H1 (cell line): Measurements from ENCODE around the gene TUBGCP5. TPM values are rescaled to one million over a fixed set of nuclear protein-coding genes. Genes with fewer than 3 reads are reported as not detected.
A peak's percentile ranks its signal among the peaks of the same experiment; 100 is the strongest.

Experiments
- NANOG ChIP-seq: IDR thresholded peaks from 2 replicates; pipeline ENCODE4 v1.6.1; 2011; ENCODE audit warnings: low read length, low read depth, mild to moderate bottlenecking, inconsistent platforms; ENCODE audit not compliant: insufficient read depth, poor library complexity, severe bottlenecking
- SP1 ChIP-seq: IDR thresholded peaks from 2 replicates; pipeline ENCODE4 v1.6.1; 2011; ENCODE audit warnings: low read depth, low read length
- TEAD4 ChIP-seq: IDR thresholded peaks from 2 replicates; pipeline ENCODE4 v1.6.1; 2012; ENCODE audit warnings: low read depth, low read length, inconsistent platforms, mixed read lengths
- YY1 ChIP-seq: IDR thresholded peaks from 2 replicates; pipeline ENCODE4 v1.6.1; 2011; ENCODE audit warnings: low read depth, mild to moderate bottlenecking, low read length
- polyA plus RNA-seq, 7 experiments: library from polyadenylated mRNA; depleted of rRNA in 3 of 7; stranded (reverse) in 5 of 7; unstranded in 2 of 7; fragments of >200 nt in 5 of 7; fragments of 200-250 nt in 2 of 7; gene quantifications; 1 replicate in 5 of 7; 2 replicates in 1 of 7; 4 replicates in 1 of 7; pipeline versions ENCODE4 v1.2.1 to v1.2.3, GENCODE V29; 2011 to 2013; ENCODE audit warnings: missing spikeins in 2 of 7, mixed read lengths in 2 of 7
- total RNA-seq: library from RNA; stranded (reverse); fragmentation: NEBNext Ultra II Directional; extraction: Animal tissue kit (Norgen Biotek cat#: 25700); gene quantifications from 2 replicates; pipeline ENCODE4 v1.2.1, GENCODE V29; 2021
- TF ChIP-seq, protein P1 (sequence below): IDR thresholded peaks from 2 replicates; pipeline ENCODE4 v1.6.1; 2012; ENCODE audit warnings: inconsistent platforms
- TF ChIP-seq, protein P2 (sequence below): fragments of 300-600 bp; sonication (generic); IDR thresholded peaks from 2 replicates; pipeline ENCODE4 v1.7.1; 2012; ENCODE audit warnings: low read length, moderate library complexity, mild to moderate bottlenecking, inconsistent platforms; ENCODE audit not compliant: insufficient replicate concordance
- TF ChIP-seq, protein P3 (sequence below): IDR thresholded peaks from 2 replicates; pipeline ENCODE4 v1.6.1; 2011; ENCODE audit warnings: low read depth, mild to moderate bottlenecking, low read length; ENCODE audit not compliant: insufficient read depth

Gene TUBGCP5
- total and polyA plus RNA-seq, 2 of the 8 experiments (the other 6 are each of a cell fraction or from before 2014, with no cell fraction given) = 6.3 to 12.5 TPM

DNA sequence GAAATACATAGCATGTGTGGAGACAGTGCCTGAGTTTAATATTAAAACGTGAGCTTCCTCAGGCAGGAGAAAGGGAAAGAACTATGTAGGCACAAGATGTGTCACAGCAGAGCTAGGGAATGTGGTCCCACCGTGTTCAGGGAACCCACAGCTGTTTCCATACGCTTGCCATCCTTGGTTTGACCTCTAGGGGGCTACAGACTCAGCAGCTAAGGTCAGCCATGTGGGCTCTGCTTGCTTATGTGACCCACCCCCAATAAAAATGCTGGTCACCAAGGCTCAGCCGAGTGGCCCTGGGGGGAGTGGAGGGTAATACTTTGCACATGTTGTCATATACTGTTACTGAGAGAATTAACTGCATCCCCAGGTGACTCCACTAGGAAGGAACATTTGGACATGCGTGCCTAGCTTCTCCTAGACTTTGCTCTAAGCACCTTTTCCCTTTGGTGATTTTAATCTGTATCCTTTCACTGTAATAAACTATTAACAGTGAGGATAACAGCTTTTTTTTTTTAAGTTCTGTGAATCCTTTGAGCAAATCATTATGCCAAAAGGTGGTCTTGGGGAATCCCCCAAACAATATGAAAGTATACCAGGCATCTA is 3.3 kb downstream of the TUBGCP5 start (continued):
- TF ChIP-seq YY1 (peak; percentile 49; the same call in 1 of the 2 replicates), SP1 (no peak), NANOG (no peak), TEAD4 (no peak)
- TF ChIP-seq, protein P1, sequence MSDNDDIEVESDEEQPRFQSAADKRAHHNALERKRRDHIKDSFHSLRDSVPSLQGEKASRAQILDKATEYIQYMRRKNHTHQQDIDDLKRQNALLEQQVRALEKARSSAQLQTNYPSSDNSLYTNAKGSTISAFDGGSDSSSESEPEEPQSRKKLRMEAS = 0 out of 2 replicates have a peak, but pooled peaks have one; percentile 12
- TF ChIP-seq, protein P2, sequence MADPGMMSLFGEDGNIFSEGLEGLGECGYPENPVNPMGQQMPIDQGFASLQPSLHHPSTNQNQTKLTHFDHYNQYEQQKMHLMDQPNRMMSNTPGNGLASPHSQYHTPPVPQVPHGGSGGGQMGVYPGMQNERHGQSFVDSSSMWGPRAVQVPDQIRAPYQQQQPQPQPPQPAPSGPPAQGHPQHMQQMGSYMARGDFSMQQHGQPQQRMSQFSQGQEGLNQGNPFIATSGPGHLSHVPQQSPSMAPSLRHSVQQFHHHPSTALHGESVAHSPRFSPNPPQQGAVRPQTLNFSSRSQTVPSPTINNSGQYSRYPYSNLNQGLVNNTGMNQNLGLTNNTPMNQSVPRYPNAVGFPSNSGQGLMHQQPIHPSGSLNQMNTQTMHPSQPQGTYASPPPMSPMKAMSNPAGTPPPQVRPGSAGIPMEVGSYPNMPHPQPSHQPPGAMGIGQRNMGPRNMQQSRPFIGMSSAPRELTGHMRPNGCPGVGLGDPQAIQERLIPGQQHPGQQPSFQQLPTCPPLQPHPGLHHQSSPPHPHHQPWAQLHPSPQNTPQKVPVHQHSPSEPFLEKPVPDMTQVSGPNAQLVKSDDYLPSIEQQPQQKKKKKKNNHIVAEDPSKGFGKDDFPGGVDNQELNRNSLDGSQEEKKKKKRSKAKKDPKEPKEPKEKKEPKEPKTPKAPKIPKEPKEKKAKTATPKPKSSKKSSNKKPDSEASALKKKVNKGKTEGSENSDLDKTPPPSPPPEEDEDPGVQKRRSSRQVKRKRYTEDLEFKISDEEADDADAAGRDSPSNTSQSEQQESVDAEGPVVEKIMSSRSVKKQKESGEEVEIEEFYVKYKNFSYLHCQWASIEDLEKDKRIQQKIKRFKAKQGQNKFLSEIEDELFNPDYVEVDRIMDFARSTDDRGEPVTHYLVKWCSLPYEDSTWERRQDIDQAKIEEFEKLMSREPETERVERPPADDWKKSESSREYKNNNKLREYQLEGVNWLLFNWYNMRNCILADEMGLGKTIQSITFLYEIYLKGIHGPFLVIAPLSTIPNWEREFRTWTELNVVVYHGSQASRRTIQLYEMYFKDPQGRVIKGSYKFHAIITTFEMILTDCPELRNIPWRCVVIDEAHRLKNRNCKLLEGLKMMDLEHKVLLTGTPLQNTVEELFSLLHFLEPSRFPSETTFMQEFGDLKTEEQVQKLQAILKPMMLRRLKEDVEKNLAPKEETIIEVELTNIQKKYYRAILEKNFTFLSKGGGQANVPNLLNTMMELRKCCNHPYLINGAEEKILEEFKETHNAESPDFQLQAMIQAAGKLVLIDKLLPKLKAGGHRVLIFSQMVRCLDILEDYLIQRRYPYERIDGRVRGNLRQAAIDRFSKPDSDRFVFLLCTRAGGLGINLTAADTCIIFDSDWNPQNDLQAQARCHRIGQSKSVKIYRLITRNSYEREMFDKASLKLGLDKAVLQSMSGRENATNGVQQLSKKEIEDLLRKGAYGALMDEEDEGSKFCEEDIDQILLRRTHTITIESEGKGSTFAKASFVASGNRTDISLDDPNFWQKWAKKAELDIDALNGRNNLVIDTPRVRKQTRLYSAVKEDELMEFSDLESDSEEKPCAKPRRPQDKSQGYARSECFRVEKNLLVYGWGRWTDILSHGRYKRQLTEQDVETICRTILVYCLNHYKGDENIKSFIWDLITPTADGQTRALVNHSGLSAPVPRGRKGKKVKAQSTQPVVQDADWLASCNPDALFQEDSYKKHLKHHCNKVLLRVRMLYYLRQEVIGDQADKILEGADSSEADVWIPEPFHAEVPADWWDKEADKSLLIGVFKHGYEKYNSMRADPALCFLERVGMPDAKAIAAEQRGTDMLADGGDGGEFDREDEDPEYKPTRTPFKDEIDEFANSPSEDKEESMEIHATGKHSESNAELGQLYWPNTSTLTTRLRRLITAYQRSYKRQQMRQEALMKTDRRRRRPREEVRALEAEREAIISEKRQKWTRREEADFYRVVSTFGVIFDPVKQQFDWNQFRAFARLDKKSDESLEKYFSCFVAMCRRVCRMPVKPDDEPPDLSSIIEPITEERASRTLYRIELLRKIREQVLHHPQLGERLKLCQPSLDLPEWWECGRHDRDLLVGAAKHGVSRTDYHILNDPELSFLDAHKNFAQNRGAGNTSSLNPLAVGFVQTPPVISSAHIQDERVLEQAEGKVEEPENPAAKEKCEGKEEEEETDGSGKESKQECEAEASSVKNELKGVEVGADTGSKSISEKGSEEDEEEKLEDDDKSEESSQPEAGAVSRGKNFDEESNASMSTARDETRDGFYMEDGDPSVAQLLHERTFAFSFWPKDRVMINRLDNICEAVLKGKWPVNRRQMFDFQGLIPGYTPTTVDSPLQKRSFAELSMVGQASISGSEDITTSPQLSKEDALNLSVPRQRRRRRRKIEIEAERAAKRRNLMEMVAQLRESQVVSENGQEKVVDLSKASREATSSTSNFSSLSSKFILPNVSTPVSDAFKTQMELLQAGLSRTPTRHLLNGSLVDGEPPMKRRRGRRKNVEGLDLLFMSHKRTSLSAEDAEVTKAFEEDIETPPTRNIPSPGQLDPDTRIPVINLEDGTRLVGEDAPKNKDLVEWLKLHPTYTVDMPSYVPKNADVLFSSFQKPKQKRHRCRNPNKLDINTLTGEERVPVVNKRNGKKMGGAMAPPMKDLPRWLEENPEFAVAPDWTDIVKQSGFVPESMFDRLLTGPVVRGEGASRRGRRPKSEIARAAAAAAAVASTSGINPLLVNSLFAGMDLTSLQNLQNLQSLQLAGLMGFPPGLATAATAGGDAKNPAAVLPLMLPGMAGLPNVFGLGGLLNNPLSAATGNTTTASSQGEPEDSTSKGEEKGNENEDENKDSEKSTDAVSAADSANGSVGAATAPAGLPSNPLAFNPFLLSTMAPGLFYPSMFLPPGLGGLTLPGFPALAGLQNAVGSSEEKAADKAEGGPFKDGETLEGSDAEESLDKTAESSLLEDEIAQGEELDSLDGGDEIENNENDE = no peak
- TF ChIP-seq, protein P3, sequence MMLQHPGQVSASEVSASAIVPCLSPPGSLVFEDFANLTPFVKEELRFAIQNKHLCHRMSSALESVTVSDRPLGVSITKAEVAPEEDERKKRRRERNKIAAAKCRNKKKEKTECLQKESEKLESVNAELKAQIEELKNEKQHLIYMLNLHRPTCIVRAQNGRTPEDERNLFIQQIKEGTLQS = no peak
